NK-92 treated with Interleukin-12 subunit alpha and Interleukin-12 subunit beta, amount 100 ng/mL, for 24 hours (cell line): ENCODE results near the gene ZNF609.
"Not testable (repeated sequence)": the region's sequence is repeated elsewhere in the genome, so short reads cannot be mapped to it uniquely, and the experiment has no call there.

ENCODE experiments used
- DNase-seq: peaks from one replicate; lab custom pipeline; 2025; lab: John Stamatoyannopoulos, UW

Gene ZNF609

DNA sequence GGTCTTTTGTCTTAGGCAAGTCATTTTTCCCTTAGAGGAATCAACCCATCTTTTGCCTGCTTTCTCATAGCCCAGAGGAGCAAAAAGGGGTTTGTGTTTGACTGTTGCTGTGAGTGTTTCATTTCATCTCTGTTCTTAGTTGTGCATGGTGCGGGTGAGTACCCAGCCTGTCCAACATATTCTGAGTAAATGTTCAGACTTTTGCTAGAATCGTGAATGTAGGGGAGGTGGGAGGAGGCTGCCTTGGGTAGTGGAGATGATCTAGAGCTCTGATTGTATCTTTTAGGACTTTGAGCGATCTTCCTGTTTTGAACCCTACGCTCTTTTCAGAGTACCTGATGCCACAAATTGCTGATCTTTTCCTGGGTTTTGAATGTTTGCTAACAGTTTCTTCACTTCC is 123.1 kb downstream of the ZNF609 start:
- no peak for DNase-seq

- no peak for DNase-seq
These were observed 123.6 kb downstream of the ZNF609 start for GRCh38 chr15:64583983-64584382.

DNA sequence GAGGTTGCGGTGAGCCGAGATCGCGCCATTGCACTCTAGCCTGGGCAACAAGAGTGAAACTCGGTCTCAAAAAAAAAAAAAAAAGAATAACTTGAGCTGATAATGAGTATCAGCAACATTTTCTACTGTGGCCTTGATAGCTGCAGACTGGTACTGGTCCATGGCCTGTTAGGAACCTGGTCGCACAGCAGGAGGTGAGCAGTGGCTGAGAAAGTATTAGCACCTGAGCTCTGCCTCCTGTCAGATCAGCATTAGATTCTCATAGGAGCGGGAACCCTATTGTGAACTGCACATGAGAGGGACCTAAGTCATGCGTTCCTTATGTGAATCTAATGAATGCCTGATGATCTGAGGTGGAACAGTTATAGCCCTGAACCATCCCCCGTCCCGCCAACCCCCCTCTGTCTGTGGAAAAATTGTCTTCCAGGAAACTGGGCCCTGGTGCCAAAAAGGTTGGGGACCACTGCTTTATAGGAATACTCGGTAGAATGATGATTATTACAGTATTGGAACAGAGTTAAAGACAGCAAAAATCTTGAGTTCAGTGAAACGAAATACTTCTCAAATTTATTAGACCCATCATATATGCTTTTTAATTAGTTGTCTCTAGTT is 126.0 kb downstream of the ZNF609 start:
- DNase-seq = no peak

- no peak for DNase-seq
These were observed 126.6 kb downstream of the ZNF609 start for GRCh38 chr15:64586984-64587383.

- no peak for DNase-seq
These were observed 129.2 kb downstream of the ZNF609 start for GRCh38 chr15:64589435-64590084.

GRCh38 chr15:64592845-64593244 is 132.5 kb downstream of the ZNF609 start:
- not testable (repeated sequence) for DNase-seq

DNA sequence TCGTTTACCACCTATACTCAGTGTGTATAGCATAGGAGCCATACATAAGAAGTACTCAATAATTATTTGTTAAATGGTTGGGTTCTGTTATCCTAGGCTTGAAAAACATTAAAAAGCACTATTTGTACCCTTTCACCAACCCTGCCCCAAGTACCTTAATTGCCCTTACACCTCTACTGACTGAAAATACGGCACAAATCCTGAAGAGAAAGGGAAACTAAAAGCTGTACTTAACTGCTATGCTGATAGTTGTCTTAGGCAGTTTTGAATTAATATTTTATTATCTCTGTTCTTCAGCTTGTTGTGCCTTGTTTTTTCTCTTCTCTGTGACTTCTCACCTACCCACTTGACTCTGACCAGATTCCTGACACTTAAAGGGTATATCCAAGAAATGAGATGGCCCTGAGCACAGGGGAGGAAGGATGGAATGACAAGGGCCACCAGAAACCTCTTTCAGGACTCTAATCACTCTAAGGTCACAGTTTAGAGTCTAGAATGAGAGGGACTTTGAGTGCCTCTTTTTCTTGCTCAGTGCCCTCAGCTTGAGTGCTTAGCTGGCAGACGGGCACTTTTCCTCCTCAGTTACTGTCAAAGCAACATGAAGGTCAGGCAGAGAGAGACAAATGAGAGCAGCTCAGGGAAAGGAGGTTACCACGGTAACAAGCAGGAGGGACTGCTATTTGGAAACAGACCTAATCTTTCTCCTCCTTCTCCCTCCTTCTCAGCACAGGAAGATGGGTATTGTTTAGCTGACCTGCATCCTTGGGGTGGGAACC is 136.5 kb downstream of the ZNF609 start:
- DNase-seq = no peak

GRCh38 chr15:64597477-64597822 is 137.1 kb downstream of the ZNF609 start:
- DNase-seq = no peak

DNA sequence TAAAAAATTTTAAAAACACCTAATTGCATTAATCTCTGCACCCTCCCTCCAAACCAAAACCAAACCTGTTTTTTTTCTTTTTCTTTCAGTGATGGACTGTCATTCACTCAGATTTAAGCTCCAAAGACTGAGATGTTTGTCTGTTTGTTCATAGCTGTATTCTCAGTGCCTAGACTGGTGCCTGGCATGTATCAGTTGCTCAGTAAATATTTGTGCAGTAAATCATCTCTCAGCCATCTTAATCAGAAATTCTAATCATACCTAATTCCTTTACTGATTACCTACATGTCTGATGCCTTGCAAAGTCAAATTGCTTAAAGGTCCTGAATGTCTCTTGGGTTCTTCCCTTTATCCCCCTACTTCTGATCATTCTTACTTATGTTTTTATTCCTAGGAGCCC is 138.8 kb downstream of the ZNF609 start:
- DNase-seq = no peak

GRCh38 chr15:64599716-64600115 is 139.3 kb downstream of the ZNF609 start:
- DNase-seq = no peak

DNA sequence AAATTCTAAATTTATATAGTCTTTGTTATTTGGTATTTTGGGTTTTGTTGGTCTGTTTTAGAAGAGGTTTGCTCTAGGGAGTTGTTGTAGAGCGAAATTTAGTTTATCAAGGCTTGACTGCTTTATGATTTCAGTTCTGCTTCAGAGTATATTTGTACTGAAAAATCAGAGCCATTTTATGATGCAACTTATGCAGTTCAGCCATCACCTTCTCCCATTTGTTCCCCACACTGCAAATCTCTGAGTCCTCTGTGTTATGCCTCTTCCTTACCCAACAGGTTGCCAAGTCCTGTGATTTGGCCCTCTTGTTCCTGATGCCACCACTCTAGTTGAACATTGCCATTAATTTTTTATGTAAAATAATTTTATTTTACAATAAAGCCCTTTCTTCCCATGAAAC is 140.4 kb downstream of the ZNF609 start:
- DNase-seq = no peak

GRCh38 chr15:64604319-64604718 is 143.9 kb downstream of the ZNF609 start:
- no peak for DNase-seq

GRCh38 chr15:64607416-64607815 is 147.0 kb downstream of the ZNF609 start:
- DNase-seq = not testable (repeated sequence)

- no peak for DNase-seq
These were observed 150.0 kb downstream of the ZNF609 start for GRCh38 chr15:64610257-64610919.

GRCh38 chr15:64611085-64611725 is 150.8 kb downstream of the ZNF609 start:
- DNase-seq = no peak

GRCh38 chr15:64614519-64614918 is 154.1 kb downstream of the ZNF609 start:
- DNase-seq = no peak

GRCh38 chr15:64617727-64618126 is 157.3 kb downstream of the ZNF609 start:
- DNase-seq = no peak

- no peak for DNase-seq
These were observed 157.8 kb downstream of the ZNF609 start for GRCh38 chr15:64618138-64618537.

DNA sequence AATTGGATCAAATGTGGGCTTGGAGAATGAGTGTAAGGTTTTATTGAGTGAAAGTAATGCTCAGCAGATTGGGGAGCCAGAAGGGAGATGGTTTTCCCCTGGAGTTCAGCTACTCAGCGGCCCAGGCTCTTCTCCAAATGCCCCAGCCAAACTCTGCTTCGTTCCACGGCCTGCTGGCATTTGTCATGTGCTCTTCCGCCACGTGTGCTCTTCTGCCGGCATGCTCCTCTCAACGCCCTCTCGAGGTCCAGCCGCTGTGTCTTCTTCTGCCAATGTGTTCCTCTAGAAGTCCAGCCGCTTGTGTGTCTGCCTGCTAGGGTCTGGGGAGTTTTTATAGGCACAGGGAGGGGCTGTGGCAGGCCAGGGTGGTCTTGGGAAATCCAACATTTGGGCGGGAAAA is 158.2 kb downstream of the ZNF609 start:
- DNase-seq = no peak

- DNase-seq = no peak
These were observed 159.8 kb downstream of the ZNF609 start for GRCh38 chr15:64619880-64620839.

DNA sequence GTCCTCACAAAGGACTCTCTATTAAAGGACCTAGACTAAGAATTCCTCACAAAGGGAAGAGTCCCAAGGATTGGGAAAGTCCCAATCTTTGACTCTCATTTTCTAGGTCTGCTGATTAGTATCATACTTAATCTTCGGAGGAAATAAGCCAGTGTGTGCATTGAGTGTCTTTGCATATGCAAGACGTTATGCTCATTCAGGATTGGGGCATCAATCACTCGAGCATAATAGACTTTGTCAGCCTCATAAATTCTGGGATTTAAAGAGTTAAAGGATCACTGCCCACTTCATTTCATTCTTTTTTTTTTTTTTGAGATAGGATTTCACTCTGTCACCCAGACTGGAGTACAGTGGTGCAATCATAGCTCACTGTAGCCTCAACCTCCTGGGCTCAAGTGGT is 160.7 kb downstream of the ZNF609 start:
- no peak for DNase-seq
